Caco-2 (cell line): ENCODE measurements around the gene ZBTB34. TPM values are rescaled to one million over a fixed set of nuclear protein-coding genes. Genes with fewer than 3 reads are reported as not detected.
A peak's percentile ranks its signal among the peaks of the same experiment; 100 is the strongest.

Experiments used
- BruUV-seq: library from RNA; stranded (reverse); fragments of 400-500 nt; replicated peaks from 2 replicates; lab custom pipeline; 2021; lab: Mats Ljungman, UMichigan
- CTCF ChIA-PET: fragments of 300-600 bp; sonication (Branson Sonifier 250); formaldehyde crosslinking; loops from one replicate; lab custom pipeline; 2022; ENCODE audit warnings: antibody characterized with exemption; lab: Charles Lee
- POLR2A ChIA-PET: fragments of 300-600 bp; sonication (Branson Sonifier 250); formaldehyde crosslinking; loops from one replicate; lab custom pipeline; 2022; ENCODE audit warnings: antibody characterized with exemption; lab: Charles Lee
- DNase-seq, 2 experiments: peaks; one replicate each; pipeline versions ENCODE4 v3.0.0 to v3.0.0-alpha.2; 2020 to 2022
- H3K27me3 ChIP-seq: replicated peaks from 2 replicates; pipeline ENCODE4 v1.6.0; 2011; ENCODE audit warnings: low read length; ENCODE audit not compliant: control insufficient read depth, insufficient read depth
- H3K36me3 ChIP-seq: 2 replicates; pipeline ENCODE4 v1.5.1; 2011; ENCODE audit warnings: low read length; ENCODE audit not compliant: control insufficient read depth, insufficient read depth
- H3K4me1 ChIP-seq: fragments of 250-450 bp; sonication (Bioruptor Pico); 2 replicates; pipeline ENCODE4 v1.5.1; 2020; ENCODE audit warnings: mild to moderate bottlenecking
- H3K4me3 ChIP-seq: 2 replicates; pipeline ENCODE4 v1.5.1; 2011; ENCODE audit warnings: low read depth, mild to moderate bottlenecking, control low read depth, low read length
- H3K9me3 ChIP-seq: fragments of 250-450 bp; sonication (Bioruptor Pico); 2 replicates; pipeline ENCODE4 v1.5.1; 2020; ENCODE audit warnings: mild to moderate bottlenecking, moderate library complexity
- H3K27ac Mint-ChIP-seq: one replicate; pipeline ENCODE4 v1.8.0; 2022; ENCODE audit warnings: mixed read lengths; ENCODE audit not compliant: unreplicated experiment
- H3K27me3 Mint-ChIP-seq: one replicate; pipeline ENCODE4 v1.8.0; 2022; ENCODE audit warnings: mixed read lengths; ENCODE audit not compliant: insufficient read depth, unreplicated experiment
- H3K36me3 Mint-ChIP-seq: one replicate; pipeline ENCODE4 v1.8.0; 2022; ENCODE audit warnings: mild to moderate bottlenecking, mixed read lengths; ENCODE audit not compliant: insufficient read depth, unreplicated experiment
- H3K4me1 Mint-ChIP-seq: one replicate; pipeline ENCODE4 v1.8.0; 2022; ENCODE audit warnings: low read depth, mixed read lengths; ENCODE audit not compliant: unreplicated experiment
- H3K4me3 Mint-ChIP-seq: one replicate; pipeline ENCODE4 v1.8.0; 2022; ENCODE audit warnings: mild to moderate bottlenecking, moderate library complexity, mixed read lengths; ENCODE audit not compliant: unreplicated experiment
- H3K9me3 Mint-ChIP-seq: one replicate; pipeline ENCODE4 v1.8.0; 2022; ENCODE audit warnings: mixed read lengths; ENCODE audit not compliant: unreplicated experiment
- intact Hi-C: fragments of 100-400 bp; cut with micrococcal nuclease; formaldehyde crosslinking; loops from one replicate; pipeline ENCODE4 v1.10.0; 2022; ENCODE audit not compliant: unreplicated experiment
- total RNA-seq: library from RNA; stranded (reverse); gene quantifications from 2 replicates; pipeline ENCODE4 v1.2.3, GENCODE V29; 2022
- TF ChIP-seq, protein P1 (sequence below), 2 experiments: fragments of 200-600 bp in 1 of 2; IDR thresholded peaks; 1 replicate in 1 of 2; 2 replicates in 1 of 2; pipeline versions ENCODE4 v1.5.1 to v1.8.0; 2011 to 2022; ENCODE audit warnings: antibody characterized with exemption in 1 of 2, control low read depth in 1 of 2, inconsistent platforms in 1 of 2, low read depth in 1 of 2, low read length in 1 of 2, mild to moderate bottlenecking in 1 of 2, moderate library complexity in 1 of 2; ENCODE audit not compliant: insufficient read depth in 1 of 2, severe bottlenecking in 1 of 2, unreplicated experiment in 1 of 2

The ZBTB34 gene
- total RNA-seq, 1 experiment from 2014 or later = 17.1 TPM

DNA sequence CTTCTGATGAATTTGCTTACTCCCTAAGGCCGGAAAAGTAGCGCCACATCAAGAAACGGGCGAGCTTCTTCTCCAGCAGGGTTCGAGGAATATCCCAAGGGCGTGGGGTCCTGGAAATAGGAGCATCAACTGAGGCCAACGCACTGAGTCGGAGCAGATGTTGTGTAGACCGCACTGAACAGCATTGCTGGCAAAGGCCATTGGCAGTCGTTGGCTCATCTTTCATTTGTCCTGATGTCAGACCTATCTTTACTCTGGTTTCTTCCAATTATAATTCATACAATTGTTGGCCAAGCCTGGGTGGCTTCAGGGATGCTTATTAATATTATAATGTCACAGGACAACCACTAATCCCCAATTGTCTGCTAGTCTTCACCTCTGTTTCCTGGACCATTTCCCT lies 26.5 kb downstream of the ZBTB34 start:
- no peaks in the 10 kb centered on the region for H3K27me3 Mint-ChIP-seq
- Histone ChIP-seq H3K4me1 (peaks cover 21% of the 10 kb centered on the region), H3K9me3 (no peaks in the 10 kb centered on the region), H3K4me3 (no peak overlapping the region), H3K27me3 (no peaks in the 10 kb centered on the region), H3K36me3 (no peaks in the 10 kb centered on the region)
- no peak for DNase-seq
- no peaks in the 10 kb centered on the region for H3K9me3 Mint-ChIP-seq
- no peak overlapping the region for H3K27ac Mint-ChIP-seq
- TF ChIP-seq, protein P1, sequence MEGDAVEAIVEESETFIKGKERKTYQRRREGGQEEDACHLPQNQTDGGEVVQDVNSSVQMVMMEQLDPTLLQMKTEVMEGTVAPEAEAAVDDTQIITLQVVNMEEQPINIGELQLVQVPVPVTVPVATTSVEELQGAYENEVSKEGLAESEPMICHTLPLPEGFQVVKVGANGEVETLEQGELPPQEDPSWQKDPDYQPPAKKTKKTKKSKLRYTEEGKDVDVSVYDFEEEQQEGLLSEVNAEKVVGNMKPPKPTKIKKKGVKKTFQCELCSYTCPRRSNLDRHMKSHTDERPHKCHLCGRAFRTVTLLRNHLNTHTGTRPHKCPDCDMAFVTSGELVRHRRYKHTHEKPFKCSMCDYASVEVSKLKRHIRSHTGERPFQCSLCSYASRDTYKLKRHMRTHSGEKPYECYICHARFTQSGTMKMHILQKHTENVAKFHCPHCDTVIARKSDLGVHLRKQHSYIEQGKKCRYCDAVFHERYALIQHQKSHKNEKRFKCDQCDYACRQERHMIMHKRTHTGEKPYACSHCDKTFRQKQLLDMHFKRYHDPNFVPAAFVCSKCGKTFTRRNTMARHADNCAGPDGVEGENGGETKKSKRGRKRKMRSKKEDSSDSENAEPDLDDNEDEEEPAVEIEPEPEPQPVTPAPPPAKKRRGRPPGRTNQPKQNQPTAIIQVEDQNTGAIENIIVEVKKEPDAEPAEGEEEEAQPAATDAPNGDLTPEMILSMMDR (IDR thresholded peaks at IDR 0.05; ENCODE audit: insufficient read depth in 1 of 2, low read depth in 1 of 2, low read length in 1 of 2, severe bottlenecking in 1 of 2, unreplicated experiment in 1 of 2) = no peak
- POLR2A ChIA-PET = no interaction called here
- CTCF ChIA-PET = interaction anchor here (1.1 kb wide), 1 partner anchor 27 kb away, joined by 3 read pairs; no protein-coding TSS in a partner anchor
- peaks cover 14% of the 10 kb centered on the region for H3K4me1 Mint-ChIP-seq
- H3K36me3 Mint-ChIP-seq = peaks cover 22% of the 10 kb centered on the region
- no TSS peak for BruUV-seq
- intact Hi-C loops = no loop called here
- no peak overlapping the region for H3K4me3 Mint-ChIP-seq

DNA sequence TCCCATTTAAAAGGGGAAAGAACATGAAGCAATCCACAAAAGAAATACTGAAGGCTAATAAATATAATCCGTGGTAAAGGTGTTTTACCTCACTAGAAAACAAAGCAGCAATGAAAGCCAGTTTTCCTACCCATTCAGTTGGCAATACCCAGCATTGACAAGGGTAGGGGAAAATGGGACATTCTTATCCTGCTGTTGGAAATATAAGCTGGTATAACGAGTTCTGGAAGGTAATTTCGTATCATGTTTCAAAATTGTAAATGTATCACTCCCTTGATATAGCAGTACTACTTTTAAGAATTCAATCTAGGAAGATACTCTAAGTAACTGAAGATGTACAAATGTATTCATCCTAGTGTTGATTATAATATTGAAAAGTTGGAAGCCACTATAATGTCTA lies 31.2 kb downstream of the ZBTB34 start:
- Mint-ChIP-seq H3K4me1 (no peaks in the 10 kb centered on the region), H3K9me3 (no peaks in the 10 kb centered on the region), H3K27ac (no peak overlapping the region), H3K27me3 (no peaks in the 10 kb centered on the region), H3K36me3 (no peaks in the 10 kb centered on the region), H3K4me3 (no peak overlapping the region)
- Histone ChIP-seq H3K4me3 (no peak overlapping the region), H3K36me3 (no peaks in the 10 kb centered on the region), H3K4me1 (no peaks in the 10 kb centered on the region), H3K27me3 (no peaks in the 10 kb centered on the region), H3K9me3 (no peaks in the 10 kb centered on the region)
- ChIA-PET CTCF (no interaction called here), POLR2A (no interaction called here)
- TF ChIP-seq, protein P1 (IDR thresholded peaks at IDR 0.05; ENCODE audit: insufficient read depth in 1 of 2, low read depth in 1 of 2, low read length in 1 of 2, severe bottlenecking in 1 of 2, unreplicated experiment in 1 of 2) = no peak
- DNase-seq = no peak
- intact Hi-C loops = no loop called here
- BruUV-seq = no TSS peak

DNA sequence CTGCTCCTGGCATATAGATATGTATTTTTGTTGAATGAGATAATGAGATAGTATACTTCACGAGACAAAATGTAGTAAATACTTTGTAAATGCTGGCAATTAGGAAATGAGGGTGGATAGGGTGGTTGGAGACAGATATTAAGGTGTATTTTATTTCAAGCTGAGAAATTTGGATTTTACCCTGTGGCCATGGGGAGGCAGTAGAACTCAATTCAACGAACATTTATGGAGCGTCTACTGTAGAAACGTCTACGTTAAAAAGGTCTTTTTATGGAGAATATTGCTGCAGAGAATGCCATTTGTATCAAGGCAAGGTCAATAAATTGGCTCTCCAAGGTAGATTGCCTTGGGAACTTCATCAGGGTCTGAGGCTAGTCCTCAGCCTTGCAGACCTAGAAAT lies 32.6 kb downstream of the ZBTB34 start:
- Mint-ChIP-seq H3K4me3 (no peak overlapping the region), H3K27ac (no peak overlapping the region), H3K9me3 (no peaks in the 10 kb centered on the region), H3K27me3 (no peaks in the 10 kb centered on the region), H3K36me3 (no peaks in the 10 kb centered on the region), H3K4me1 (no peaks in the 10 kb centered on the region)
- TF ChIP-seq, protein P1 (IDR thresholded peaks at IDR 0.05; ENCODE audit: insufficient read depth in 1 of 2, low read depth in 1 of 2, low read length in 1 of 2, severe bottlenecking in 1 of 2, unreplicated experiment in 1 of 2) = peak; percentile 33 to 44
- intact Hi-C loops = loop anchor here (1.0 kb wide), 1 partner anchor 47 kb away; no protein-coding TSS in a partner anchor
- Histone ChIP-seq H3K4me3 (no peak overlapping the region), H3K9me3 (no peaks in the 10 kb centered on the region), H3K4me1 (no peaks in the 10 kb centered on the region), H3K27me3 (no peaks in the 10 kb centered on the region), H3K36me3 (no peaks in the 10 kb centered on the region)
- POLR2A ChIA-PET = no interaction called here
- DNase-seq = peak in 1 of 2 experiments; percentile 28
- BruUV-seq = no TSS peak
- CTCF ChIA-PET = interaction anchor here (0.5 to 1.0 kb wide), 3 partner anchors 47 to 1186 kb away, joined by 3 to 5 read pairs (median 3); no protein-coding TSS in a partner anchor
